NCI-H2171 treated with DMSO at 0.1 percent for 48 hours (cell line): ENCODE data around the gene NPBWR2.
A peak's percentile ranks its signal among the peaks of the same experiment; 100 is the strongest.

Source experiments
- DNase-seq: peaks from one replicate; lab custom pipeline; 2025; lab: John Stamatoyannopoulos, UW

NPBWR2 gene

DNA sequence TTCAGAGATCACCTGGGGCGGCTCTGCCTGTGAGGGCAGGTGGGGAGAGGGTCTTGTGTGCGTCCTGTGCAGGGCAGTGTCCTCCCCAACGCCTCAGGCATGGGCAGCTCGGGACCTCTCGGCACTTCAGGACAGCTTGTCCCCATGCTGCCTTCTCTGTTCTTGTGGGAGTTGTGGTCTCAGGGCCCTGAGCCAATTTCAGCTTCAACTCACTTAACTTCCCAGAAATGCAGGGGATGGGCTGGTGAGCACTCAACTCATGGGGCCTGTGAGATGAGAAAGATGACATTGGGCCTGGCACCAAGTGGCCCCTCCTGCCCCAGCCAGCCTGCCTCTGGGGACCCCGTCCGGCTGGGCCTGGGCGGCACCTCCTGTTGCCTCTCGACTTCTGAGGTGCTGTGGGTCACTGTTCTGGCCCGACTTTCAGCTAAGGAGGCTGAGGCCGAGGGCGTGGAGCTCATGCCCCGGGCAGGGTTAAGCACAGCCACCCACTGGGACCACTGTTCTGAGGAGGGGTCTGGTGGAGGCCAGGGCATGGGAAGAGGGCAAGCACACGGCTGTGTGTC lies 34.8 kb downstream of the NPBWR2 start:
- DNase-seq, result no peak

DNA sequence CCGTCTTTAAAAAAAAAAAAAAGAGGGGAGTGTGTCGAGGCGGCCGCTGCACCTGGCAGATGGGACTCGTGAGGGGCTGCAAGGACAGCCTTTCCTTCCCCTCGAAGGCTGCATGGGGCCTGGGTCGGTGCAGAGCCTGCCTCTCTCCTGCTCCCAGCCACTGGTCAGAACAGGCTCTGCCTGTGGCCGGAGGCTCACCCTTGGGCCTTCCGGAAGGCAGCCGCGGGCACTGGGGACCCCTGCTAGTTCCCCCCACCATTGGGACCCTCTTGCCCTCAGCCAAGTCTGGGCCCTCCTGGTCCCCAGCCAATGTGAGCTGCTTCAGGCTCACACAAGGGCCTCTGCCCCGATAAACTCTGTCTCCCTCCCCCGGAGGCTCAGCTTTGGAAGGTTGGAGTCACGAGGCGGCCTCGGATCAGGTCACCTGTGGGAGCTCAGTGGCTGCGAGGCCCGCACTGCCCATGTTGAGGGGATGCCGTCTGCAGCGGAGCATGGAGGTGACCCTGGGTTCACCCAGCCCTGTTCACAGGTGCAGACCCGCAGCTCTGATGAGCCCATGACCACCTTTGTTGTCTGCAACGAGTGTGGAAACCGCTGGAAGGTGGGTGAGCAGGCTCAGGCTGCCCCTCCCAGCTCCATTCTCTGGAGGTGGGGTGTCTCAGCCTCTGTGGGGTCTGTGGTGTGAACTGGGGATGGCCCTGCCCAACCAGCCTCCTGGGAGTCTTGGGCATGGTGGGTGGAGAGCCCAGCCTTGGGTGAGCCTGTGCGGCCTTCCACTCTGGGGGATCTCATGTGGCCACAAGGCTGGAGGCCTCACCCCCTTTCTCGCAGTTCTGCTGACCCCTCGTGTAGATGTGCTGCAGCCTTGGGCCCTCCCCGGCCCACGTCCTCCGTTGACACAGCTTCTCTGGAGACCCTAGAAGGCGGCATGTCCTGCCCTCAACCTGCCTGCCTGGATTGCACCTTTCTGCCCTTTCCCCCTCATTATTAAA lies 35.7 kb downstream of the NPBWR2 start:
- DNase-seq, result no peak

DNA sequence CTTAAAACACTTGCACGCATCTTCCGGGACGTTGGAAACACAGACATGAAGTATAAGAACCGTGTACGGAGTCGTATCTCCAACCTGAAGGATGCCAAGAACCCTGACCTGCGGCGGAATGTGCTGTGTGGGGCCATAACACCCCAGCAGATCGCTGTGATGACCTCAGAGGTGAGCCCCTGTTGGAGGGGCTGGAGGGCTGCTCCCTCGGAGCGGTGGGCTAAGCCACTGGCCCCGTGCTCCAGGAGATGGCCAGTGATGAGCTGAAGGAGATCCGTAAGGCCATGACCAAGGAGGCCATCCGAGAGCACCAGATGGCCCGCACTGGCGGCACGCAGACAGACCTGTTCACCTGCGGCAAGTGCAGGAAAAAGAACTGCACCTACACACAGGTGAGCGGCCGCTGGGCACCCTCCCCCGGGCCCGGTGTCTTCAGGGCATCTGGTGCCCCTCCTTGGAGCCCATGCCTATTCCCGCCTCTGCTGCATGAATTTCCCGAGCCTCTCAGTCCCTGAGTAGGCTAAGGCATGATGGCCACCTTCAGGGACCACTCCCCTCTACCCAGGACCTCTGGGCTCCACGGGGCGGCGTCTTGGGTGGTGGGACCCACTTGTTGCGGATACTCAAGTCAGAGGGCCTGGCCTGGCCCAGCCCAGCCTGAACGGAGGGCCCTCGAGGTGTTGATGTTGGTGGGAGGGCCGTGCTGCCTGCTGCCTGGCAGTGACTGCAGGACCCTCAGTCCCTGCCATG lies 36.9 kb downstream of the NPBWR2 start:
- no peak for DNase-seq

DNA sequence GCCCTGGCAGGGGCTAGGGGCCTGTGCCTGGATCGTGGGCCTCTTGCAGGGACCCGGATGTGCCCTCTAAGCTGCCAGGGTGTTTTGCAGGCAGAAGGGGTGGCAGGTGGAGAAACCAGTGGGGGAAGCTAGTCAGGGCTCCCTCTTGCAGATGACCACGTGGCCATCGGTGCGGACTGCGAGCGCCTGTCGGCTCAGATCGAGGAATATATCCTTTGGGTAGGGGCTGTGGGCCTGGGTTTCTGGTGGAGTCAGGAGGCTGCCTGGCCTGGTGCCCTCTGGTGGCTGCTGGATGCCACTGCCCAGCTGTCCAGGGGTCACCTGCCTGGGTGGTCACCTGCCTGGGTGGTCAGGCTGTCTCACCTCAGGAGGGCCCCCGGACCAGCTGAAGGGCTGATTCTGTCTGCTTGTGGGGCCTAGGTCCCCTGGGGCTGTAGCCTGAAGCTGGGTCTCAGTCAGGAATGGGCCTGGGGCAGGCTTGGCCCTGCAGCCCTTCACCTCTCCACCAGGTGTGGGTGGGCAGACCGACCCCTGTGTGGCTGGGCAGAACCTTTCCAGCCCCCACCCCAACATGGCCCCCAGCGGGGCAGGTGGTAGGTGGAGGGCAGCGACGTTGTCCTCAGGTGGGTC lies 37.6 kb downstream of the NPBWR2 start:
- DNase-seq, result no peak

DNA sequence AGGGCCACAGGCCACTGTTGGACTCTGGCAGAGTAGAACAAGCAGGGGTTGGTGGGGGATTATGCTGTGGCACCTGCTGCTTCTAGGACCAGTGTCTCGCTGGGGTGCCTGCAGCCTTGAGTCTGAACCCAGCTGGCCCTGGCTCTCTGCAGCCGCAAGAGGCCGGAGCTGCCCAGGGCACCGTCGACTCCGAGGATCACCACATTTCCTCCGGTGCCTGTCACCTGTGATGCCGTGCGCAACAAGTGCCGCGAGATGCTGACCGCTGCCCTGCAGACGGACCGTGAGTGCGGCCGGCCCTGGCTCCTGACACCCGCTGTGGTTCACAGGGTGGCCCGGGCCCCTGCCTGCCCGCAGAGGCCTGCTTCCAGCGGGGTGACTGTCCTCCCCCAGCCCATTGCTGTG lies 38.2 kb downstream of the NPBWR2 start:
- DNase-seq, result no peak

DNA sequence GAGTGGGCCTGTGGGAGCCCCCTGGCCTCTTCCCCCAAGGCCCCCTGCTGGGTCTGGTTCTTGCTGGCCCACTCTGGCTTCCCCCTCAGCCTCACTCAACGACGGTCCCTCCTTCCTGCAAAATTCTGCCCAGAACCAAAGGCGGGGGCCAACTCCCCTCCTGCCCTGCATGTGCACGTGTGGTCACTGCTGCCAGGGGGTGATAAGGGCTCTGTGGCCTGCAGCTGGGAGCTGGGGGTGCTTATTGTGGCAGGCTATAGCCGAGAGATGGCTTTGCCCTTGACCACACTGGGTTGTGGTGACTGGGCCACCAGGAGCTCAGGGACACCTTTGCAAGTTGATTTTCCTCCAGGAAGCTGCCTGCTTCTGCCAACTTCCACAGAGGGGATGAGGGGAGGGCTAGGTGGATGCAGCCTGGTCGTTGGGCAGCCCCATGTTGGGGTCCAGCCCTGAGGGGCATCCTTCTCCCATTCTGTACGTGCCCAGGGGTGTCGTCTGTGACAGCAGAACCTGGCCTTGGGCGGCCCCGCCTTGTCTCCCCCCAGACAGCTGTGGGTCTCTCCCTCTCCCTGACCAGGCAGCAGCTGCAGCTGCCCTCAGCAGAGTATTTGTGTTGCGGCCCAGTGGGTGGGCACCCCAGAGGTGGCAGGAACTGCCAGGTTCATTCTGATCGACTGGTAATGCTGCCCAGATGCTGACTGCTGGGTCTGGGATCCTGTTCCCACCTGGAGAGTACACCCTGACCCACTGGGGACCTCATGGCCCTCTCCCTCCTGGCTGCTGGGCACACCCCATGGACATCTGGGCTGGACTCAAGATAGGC lies 38.8 kb downstream of the NPBWR2 start:
- no peak for DNase-seq

DNA sequence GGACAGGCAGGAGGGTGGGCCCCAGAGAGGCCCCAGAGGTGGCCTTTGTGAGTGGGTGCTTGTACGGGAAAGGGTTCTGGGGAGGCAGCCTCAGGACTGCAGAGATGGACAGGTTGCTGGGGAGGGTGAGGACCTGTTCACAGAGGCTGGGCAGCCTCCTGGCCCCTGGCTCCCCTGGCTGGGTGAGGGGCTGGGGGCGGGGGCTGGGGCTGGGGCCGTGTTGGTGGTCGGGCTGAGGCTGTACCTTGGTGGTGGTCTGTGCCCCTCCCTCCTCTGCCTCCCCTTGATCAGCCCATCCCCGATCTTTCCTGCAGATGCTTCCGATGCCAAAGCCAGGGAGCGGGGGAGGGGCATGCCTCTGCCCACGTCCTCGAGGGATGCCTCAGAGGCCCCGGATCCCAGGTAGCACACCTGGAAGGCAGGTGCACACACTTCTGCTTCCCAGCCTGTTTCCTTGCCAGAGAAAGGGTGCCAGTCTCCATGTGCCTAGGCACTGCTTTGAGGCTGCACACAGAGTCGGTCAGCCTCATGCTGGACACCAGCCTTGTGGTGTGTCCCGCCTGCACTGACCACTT lies 39.5 kb downstream of the NPBWR2 start:
- no peak for DNase-seq

DNA sequence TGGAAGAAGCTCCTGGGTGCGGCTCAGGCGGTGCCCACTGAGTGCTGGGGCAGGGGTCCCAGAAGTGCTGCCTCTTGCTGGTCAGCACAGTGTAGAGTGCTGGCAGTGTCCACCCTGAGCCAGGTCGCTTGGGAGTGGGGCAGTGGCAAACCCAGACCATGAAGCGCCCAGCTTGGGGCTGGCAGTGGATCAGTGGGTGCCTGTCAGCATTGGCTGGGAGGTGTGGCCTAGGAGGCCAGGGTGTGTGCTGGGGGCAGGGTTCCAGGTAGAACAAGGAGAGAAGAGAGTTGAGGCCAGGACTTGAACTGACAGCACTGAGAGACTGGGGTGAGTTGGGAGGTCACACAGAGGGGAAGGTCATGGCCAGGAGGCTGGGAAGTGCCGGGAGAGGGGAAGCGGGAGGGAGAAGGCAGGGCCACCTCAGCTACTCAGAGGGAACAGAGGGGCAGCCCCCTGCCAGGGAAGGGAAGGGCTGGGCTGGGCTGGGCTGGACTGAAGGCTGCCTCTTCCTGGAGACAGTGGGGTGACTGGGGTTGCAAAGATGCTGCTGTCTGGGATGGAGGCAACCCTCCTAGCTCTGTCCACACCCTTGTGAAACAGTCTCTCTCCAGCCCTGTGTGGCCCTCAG lies 40.2 kb downstream of the NPBWR2 start:
- DNase-seq, result no peak

DNA sequence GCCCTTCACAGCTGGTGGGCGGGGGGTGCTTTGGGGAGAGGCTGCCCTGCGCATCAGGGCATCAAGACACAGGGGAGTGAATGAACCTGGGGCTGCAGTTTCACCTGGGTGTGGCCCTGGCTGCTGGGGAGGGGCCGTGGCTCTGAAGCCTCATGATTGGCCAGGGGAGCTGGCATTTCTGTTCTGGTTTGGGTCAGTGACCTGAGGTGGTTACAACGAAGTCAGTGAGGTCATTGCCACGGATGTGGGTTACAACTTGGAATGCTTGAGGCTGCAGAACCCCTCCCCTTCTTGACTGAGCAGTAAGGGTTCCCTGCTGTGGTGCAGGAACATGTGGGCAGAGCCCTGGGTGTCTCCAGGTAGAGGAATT lies 41.4 kb downstream of the NPBWR2 start:
- DNase-seq, result no peak

DNA sequence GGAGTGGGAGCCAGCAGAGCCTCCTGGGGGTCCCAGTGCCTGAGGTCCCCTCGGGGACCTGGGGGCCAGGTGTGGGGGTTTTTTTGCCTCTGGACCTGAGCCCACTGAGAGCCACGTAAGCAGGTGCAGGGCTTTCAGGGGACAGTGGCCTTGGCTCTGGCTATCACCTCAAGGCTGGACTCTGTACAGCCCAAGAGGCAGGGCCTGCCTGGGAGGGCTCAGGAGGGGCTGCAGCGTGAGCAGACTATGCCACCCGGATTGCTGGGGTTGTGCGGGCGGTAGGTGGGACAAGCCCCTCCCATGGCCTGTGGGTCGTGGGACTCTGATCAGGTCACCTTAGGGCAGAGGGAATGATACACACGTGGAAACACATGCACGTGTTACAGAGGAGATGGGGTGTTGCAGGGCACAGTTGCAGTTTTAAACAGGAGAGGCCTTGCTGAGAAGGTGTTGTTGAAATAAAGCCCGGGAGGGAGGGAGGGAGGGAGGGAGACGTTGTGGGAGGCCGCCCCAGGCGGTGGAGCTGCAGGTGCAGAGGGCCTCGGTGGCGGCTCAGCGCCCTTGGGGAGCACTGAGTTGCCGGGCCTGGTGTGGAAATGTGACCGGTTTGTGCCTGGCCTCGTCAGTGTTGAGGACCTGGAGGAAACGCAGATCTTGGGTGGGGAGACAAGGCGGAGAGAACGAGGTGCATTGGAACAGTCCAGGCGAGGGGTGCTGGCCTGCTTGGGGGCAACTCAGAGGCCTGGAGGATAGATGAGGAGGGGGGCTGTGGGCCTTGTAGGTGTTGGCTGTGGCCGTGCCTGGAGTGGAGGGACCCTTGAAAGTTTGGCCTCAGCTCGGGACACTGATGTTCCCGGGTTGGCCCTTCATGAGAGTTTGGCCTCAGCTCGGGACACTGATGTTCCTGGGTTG lies 42.0 kb downstream of the NPBWR2 start:
- no peak for DNase-seq

DNA sequence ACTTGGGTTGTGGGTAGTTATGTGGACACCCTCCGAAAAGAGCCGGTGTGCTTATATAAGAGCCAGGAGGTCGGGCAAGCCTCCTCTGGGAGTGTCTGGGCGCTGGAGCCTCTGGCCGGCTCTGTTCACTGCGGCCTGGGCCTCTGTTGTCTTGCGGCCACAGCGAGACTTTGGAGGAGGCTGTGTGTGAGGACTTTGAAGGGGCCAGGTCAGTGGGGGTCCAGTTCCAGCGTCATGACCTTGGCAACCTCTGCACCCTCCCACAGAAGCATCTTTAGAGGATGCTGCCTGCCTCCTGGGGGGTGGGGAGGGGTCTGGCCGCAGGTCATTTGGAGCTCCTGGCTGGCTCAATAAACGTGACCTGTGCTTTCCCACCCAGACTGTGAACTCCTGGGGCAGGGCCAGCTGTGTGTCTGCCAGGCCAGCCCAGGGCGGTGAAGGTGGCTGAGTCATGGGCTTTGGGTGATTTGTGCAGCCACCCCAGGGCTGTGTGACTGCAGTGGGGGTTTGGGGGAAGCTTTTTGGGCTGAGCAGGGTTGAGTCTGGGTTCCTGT lies 43.1 kb downstream of the NPBWR2 start:
- no peak for DNase-seq

DNA sequence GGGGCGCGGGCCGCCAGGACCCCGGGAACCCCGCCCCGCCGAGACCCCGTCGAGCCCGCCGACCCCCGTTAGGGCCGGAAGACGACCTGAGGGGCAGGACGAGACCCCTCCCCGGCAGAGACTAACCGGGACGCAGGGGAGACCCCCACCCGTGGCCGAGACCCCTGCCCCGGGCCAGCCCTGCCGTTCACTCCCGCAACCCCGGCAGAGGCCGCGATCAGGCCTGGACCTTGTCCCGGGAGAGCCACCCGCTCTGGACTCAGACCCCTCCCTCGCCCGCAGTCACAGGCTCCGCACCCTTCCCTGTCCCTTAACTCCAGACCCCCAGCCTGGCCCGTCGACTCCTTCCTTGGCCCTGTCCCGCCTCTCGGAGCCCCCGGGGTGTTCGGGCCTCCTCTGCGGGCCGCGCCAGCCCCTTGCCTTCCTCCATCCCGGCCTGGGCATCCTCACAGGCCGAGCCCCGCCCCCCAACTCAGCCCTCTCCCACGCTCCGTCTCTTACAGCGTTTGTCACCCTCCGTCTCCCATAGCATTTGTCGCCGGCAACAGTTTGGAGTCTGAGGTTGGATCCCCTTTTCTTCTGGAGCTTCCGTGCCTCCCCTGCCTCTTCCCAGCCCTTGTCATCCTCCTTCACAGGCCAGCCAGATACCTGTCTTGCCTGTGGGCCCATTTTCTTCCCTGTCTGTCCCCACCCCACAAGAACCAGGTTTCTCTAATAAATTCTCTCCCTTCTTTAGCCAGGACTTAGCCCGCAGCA lies 43.8 kb downstream of the NPBWR2 start:
- peak; percentile 24 for DNase-seq

DNA sequence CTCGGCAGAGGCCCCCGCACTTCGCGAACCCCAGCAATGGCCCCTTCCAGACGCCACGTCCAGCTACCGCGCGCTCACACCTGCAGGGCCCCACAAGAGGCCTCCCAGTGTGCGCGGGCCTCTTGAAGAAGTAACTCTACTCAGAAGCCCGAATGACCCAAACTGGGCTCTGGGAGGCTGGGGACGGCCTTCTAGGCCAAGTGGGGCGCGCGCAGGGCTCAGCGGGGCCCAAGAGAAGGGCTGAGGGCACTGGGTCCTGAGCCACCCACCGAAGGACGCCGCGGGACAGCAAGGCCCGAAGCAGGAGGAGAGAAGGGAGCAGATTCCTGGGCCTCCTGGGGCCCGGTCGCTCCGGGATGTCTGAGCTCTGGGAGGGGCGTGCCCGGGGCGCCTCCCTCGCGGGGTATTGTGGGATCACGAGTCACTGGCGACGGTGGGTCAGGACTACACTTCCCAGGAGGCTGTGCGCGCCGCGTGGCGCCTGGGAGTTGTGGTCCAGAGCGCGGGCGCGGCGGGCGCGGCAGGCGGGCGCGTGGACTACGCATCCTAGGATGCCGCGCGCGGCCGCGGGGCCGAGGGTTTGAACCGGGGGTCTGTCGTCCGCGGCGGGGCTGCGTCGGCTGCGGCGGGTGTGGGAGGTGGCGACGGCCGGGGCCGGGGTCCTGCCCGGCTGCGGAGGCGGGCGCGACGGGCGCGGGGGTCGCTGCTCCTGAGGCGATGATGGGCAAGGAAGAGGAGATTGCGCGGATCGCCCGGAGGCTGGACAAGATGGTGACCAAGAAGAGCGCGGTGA lies 44.6 kb downstream of the NPBWR2 start, which contains the start of gene TCEA2:
TSS of gene TCEA2 (plus strand) at position 603 of the 793 bp plus-strand sequence. CDS start at position 718, 115 bp downstream.
- peak; percentile 96 for DNase-seq

DNA sequence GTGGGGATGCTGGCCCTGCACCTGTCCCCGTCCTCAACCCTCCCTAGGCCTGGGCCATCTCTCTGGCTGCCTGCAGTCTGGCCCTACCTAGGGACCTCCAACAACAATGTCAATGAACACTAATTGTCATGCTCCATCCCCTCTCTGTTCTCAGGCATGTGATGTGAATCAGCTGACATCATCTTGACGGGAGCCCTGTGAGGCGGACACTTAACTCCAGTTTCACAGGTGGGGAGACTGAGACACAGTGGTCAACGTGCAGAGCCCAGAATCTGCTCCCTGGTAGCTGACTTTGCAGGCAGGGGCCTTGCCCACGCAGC lies 45.1 kb downstream of the NPBWR2 start:
- no peak for DNase-seq

DNA sequence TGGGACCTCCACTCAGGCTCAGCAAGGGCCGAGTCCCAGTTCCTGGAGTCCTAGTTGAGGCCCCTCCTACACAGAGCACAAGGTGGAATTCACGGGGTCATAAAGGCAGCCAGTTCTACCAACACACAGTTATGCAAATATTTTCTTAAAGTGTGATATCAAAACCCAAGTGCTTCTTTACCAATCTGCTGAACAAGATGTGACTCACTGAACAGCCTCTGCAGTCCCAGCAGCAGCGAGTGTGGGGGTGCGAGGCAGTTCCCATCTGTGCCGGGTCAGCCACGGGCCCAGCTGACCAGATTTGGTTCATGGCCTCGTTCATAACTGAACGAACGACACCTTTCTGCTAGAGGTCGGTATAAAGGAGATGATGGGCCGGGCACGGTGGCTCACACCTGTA lies 48.8 kb downstream of the NPBWR2 start:
- DNase-seq, result no peak

DNA sequence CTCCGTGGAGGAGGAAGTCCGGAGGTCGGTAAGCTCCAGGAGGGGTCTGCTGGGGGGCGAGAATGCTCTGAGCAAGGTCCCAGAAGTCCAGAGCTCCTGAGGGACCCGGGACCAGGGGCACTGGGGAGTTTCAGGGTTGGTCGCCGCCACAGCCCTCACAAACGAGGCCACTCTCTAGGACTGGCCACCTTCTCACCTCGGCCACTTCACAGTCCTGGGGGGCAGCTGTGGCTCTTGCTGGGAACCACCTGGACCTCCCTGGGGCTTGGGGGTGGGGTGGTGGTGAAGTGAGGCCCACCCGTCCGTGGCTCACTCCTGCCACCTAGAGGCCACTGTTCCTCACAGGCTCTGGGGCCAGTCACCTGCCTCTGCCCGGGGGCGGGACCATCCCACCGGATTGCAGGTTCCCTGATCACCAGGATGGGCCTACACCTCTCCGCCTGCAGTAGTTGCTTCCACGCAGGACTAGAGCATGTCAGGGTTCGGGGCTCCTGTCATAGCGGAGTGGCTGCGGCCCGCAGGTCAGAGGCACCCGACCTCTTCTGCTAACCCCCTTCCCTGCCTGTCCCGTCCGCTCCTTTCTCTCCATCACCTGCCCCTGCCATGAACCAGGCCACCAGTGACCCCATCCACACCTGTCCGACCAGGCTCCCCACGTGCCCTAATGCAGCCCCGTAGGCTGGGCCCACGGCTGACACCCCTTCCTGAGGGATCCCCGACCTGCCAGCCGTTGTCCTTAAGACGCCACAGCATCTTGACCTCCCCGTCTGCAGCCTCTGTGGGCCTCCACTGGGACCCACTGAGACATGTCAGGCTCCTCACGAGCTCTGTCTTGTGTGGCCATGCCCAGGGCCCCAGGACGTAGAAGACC lies 49.5 kb downstream of the NPBWR2 start:
- DNase-seq, result peak; percentile 71
